Loucy (cell line): ENCODE data around the gene SIGLEC11.

Experiments
- H2AFZ ChIP-seq: fragments of 200-600 bp; sonication (generic); 2 replicates; pipeline ENCODE4 v1.6.0; 2016; ENCODE audit warnings: antibody characterized with exemption, mild to moderate bottlenecking, low read length, moderate library complexity
- H3F3A ChIP-seq: fragments of 200-600 bp; 2 replicates; pipeline ENCODE4 v1.6.0; 2016; ENCODE audit warnings: antibody characterized with exemption, low read depth, mild to moderate bottlenecking
- H3K27me3 ChIP-seq: fragments of 200-600 bp; sonication (generic); 2 replicates; pipeline ENCODE4 v1.6.1; 2014; ENCODE audit warnings: low read length, mild to moderate bottlenecking; ENCODE audit not compliant: insufficient read depth, poor library complexity, severe bottlenecking
- H3K36me3 ChIP-seq: fragments of 200-600 bp; sonication (generic); 2 replicates; pipeline ENCODE4 v1.6.1; 2016; ENCODE audit warnings: low read length; ENCODE audit not compliant: insufficient read depth
- H3K4me1 ChIP-seq: fragments of 200-600 bp; sonication (generic); 2 replicates; pipeline ENCODE4 v1.5.1; 2014; ENCODE audit warnings: low read length, mild to moderate bottlenecking; ENCODE audit not compliant: insufficient read depth, poor library complexity, severe bottlenecking
- H3K4me2 ChIP-seq: fragments of 200-600 bp; sonication (generic); 2 replicates; pipeline ENCODE4 v1.6.0; 2014; ENCODE audit warnings: antibody characterized with exemption, low read length, low read depth, mild to moderate bottlenecking; ENCODE audit not compliant: poor library complexity, severe bottlenecking
- H3K4me3 ChIP-seq: fragments of 200-600 bp; sonication (generic); 2 replicates; pipeline ENCODE4 v1.5.1; 2014; ENCODE audit warnings: low read length, mild to moderate bottlenecking, mixed read lengths; ENCODE audit not compliant: poor library complexity, severe bottlenecking
- H3K79me2 ChIP-seq: fragments of 200-600 bp; sonication (generic); 2 replicates; pipeline ENCODE4 v1.6.1; 2014; ENCODE audit warnings: low read length; ENCODE audit not compliant: insufficient read depth
- H3K9ac ChIP-seq: fragments of 200-600 bp; sonication (generic); 2 replicates; pipeline ENCODE4 v1.6.0; 2014; ENCODE audit warnings: mild to moderate bottlenecking, low read depth, low read length, moderate library complexity; ENCODE audit not compliant: poor library complexity, severe bottlenecking
- H3K9me2 ChIP-seq: fragments of 200-600 bp; sonication (generic); replicated peaks from 2 replicates; pipeline ENCODE4 v1.6.1; 2016; ENCODE audit warnings: low read depth, low read length, mixed read lengths
- H3K9me3 ChIP-seq: fragments of 200-600 bp; sonication (generic); 2 replicates; pipeline ENCODE4 v1.6.1; 2014; ENCODE audit warnings: mild to moderate bottlenecking, antibody characterized with exemption, low read length, low read depth; ENCODE audit not compliant: insufficient read depth
- H4K20me1 ChIP-seq: fragments of 200-600 bp; sonication (generic); 2 replicates; pipeline ENCODE4 v1.6.0; 2014; ENCODE audit warnings: antibody characterized with exemption, low read length, mild to moderate bottlenecking; ENCODE audit not compliant: insufficient read depth, poor library complexity, severe bottlenecking
- EZH2phosphoT487 ChIP-seq: fragments of 200-600 bp; IDR thresholded peaks from 2 replicates; pipeline ENCODE4 v1.6.1; 2018; ENCODE audit warnings: antibody characterized with exemption, mild to moderate bottlenecking, moderate library complexity, borderline replicate concordance
- TF ChIP-seq, protein P1 (sequence below): fragments of 200-600 bp; sonication (generic); conservative IDR thresholded peaks from 2 replicates; pipeline ENCODE4 v1.5.1; 2014; ENCODE audit warnings: mild to moderate bottlenecking, antibody characterized with exemption, low read length

The SIGLEC11 gene

DNA sequence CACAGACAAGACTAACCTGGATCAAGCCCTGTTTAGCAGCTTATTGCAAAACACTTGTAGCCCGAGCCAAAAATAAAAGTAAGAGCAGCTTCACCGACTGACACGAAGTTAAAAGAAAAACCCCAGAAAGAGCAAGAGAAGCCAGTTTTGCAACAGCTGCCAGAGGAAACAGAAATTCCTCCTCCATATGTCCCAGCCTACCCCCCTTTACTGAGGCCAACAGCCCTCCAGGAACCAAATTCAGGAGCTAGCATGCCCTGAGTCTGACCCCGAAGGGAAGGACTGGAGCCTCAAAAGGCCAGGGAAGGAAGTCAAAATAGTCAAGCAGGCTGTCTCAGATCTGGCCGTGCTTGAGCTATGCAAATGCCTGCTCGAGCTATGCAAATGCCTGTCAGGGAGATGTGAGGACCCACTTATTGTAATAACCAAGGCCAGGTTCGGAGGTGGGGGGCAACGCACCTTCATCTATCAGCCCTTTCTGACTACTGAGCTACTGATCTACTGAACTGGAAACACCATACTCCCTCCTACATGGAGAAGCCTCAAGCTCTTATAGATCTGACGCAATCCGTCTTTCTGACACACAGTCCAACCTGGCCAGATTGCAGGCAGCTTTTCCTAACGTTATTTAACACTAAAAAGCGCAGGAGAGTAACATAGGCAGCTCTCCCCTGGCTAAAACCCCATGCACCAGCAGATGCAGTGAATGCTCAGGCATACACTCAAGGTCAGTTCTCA lies 6.7 kb downstream of the SIGLEC11 start:
- Histone ChIP-seq H3K9me2 (no peaks in the 10 kb centered on the region), H3K79me2 (no peaks in the 10 kb centered on the region), H4K20me1 (no peaks in the 10 kb centered on the region), H3K4me2 (no peak overlapping the region), H3K4me3 (no peak overlapping the region), H2AFZ (no peak overlapping the region), H3F3A (no peaks in the 10 kb centered on the region), H3K9ac (no peak overlapping the region), H3K9me3 (no peaks in the 10 kb centered on the region), H3K27me3 (no peaks in the 10 kb centered on the region), H3K4me1 (no peaks in the 10 kb centered on the region), H3K36me3 (no peaks in the 10 kb centered on the region)
- TF ChIP-seq, protein P1, sequence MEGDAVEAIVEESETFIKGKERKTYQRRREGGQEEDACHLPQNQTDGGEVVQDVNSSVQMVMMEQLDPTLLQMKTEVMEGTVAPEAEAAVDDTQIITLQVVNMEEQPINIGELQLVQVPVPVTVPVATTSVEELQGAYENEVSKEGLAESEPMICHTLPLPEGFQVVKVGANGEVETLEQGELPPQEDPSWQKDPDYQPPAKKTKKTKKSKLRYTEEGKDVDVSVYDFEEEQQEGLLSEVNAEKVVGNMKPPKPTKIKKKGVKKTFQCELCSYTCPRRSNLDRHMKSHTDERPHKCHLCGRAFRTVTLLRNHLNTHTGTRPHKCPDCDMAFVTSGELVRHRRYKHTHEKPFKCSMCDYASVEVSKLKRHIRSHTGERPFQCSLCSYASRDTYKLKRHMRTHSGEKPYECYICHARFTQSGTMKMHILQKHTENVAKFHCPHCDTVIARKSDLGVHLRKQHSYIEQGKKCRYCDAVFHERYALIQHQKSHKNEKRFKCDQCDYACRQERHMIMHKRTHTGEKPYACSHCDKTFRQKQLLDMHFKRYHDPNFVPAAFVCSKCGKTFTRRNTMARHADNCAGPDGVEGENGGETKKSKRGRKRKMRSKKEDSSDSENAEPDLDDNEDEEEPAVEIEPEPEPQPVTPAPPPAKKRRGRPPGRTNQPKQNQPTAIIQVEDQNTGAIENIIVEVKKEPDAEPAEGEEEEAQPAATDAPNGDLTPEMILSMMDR, result no peak
- no peak for TF ChIP-seq EZH2phosphoT487

DNA sequence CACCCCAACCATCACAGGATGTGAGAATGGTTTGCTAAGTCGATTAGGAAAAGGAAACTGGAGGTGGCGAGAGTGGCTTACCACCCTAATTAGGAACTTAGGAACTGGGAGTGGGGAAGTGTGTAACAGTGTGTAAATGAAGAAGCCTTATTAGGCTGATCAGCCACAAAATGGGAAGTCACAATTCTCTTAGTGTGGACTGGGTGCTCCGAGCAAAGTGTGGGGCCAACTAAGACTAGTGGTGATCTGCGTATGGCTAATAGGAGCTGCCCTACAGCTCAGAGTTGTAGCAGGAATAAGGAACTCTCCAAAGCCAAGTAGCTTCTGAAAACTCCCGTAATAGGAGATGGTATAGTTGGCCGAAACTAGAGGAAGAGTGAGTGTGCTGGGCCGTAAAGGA lies 7.6 kb downstream of the SIGLEC11 start:
- H2AFZ ChIP-seq, result no peak overlapping the region
- H3K9me2 ChIP-seq, result no peaks in the 10 kb centered on the region
- no peaks in the 10 kb centered on the region for H3K9me3 ChIP-seq
- no peak overlapping the region for H3K4me3 ChIP-seq
- no peak for TF ChIP-seq EZH2phosphoT487
- TF ChIP-seq, protein P1, result no peak
- H3K9ac ChIP-seq, result no peak overlapping the region
- no peaks in the 10 kb centered on the region for H3K79me2 ChIP-seq
- H3K4me2 ChIP-seq, result no peak overlapping the region
- H3K27me3 ChIP-seq, result no peaks in the 10 kb centered on the region
- H3K4me1 ChIP-seq, result no peaks in the 10 kb centered on the region
- H3F3A ChIP-seq, result no peaks in the 10 kb centered on the region
- H3K36me3 ChIP-seq, result no peaks in the 10 kb centered on the region
- no peaks in the 10 kb centered on the region for H4K20me1 ChIP-seq

DNA sequence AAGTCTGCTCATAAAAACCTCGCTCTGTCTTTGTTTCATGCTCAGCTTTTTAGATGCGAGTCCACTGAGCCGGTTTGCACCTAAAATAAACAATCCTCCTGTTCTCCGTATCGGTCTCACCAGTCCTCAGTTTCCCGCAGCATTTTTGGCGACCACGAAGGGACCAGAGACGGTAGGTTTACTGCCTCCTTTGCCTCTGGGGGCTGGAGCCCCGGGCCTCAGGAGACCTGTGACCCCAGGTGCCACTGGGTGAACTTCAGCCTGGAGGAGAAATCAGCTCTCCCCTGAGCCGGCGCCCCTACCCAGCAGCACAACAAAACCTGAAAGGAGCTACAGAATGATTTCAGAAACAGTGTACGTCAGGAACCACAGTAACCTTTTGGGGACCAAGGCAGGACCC lies 8.1 kb downstream of the SIGLEC11 start:
- Histone ChIP-seq H3K9me2 (no peaks in the 10 kb centered on the region), H3K27me3 (no peaks in the 10 kb centered on the region), H3K4me3 (no peak overlapping the region), H3K79me2 (no peaks in the 10 kb centered on the region), H3K36me3 (no peaks in the 10 kb centered on the region), H3K9me3 (no peaks in the 10 kb centered on the region), H3K4me1 (no peaks in the 10 kb centered on the region), H3F3A (no peaks in the 10 kb centered on the region), H2AFZ (no peak overlapping the region), H4K20me1 (no peaks in the 10 kb centered on the region), H3K9ac (no peak overlapping the region), H3K4me2 (no peak overlapping the region)
- TF ChIP-seq, protein P1, result no peak
- TF ChIP-seq EZH2phosphoT487, result no peak
